Hepatocyte (in vitro differentiated cells): Measurements from ENCODE around the gene SPOCK3. TPM values are rescaled to one million over a fixed set of nuclear protein-coding genes. Genes with fewer than 3 reads are reported as not detected.
A peak's percentile ranks its signal among the peaks of the same experiment; 100 is the strongest.

ENCODE experiments used
- DNase-seq: peaks from one replicate; pipeline ENCODE4 v3.0.0-alpha.2; 2016; ENCODE audit warnings: low spot score
- H2AFZ ChIP-seq: fragments of 200-600 bp; sonication (generic); 2 replicates; pipeline ENCODE4 v1.6.0; 2016; ENCODE audit warnings: antibody characterized with exemption, mild to moderate bottlenecking
- H3K27ac ChIP-seq: fragments of 200-600 bp; sonication (generic); 2 replicates; pipeline ENCODE4 v1.5.1; 2016; ENCODE audit warnings: mild to moderate bottlenecking
- H3K27me3 ChIP-seq: fragments of 200-600 bp; sonication (generic); 2 replicates; pipeline ENCODE4 v1.6.1; 2016
- H3K36me3 ChIP-seq: fragments of 200-600 bp; sonication (generic); replicated peaks from 2 replicates; pipeline ENCODE4 v1.5.1; 2016; ENCODE audit warnings: low read depth; ENCODE audit not compliant: insufficient read depth
- H3K4me1 ChIP-seq: fragments of 200-600 bp; sonication (generic); 2 replicates; pipeline ENCODE4 v1.5.1; 2016; ENCODE audit warnings: mild to moderate bottlenecking, moderate library complexity; ENCODE audit not compliant: insufficient read depth
- H3K4me2 ChIP-seq: fragments of 200-600 bp; sonication (generic); 2 replicates; pipeline ENCODE4 v1.6.0; 2016
- H3K4me3 ChIP-seq: fragments of 200-600 bp; sonication (generic); 2 replicates; pipeline ENCODE4 v1.5.1; 2016; ENCODE audit warnings: mild to moderate bottlenecking
- H3K79me2 ChIP-seq: fragments of 200-600 bp; sonication (generic); 2 replicates; pipeline ENCODE4 v1.6.0; 2017; ENCODE audit warnings: mild to moderate bottlenecking
- H3K9me2 ChIP-seq: fragments of 200-600 bp; sonication (generic); replicated peaks from 2 replicates; pipeline ENCODE4 v1.6.0; 2017; ENCODE audit warnings: mild to moderate bottlenecking; ENCODE audit not compliant: insufficient read depth
- H3K9me3 ChIP-seq: fragments of 200-600 bp; sonication (generic); 2 replicates; pipeline ENCODE4 v1.5.1; 2016; ENCODE audit warnings: low read depth, mild to moderate bottlenecking
- H4K20me1 ChIP-seq: fragments of 200-600 bp; sonication (generic); 2 replicates; pipeline ENCODE4 v1.6.0; 2016; ENCODE audit warnings: mild to moderate bottlenecking; ENCODE audit not compliant: insufficient read depth, poor library complexity, severe bottlenecking
- CTCF ChIP-seq: fragments of 200-600 bp; sonication (generic); IDR thresholded peaks from 2 replicates; pipeline ENCODE4 v1.5.1; 2016; ENCODE audit warnings: antibody characterized with exemption, mild to moderate bottlenecking; ENCODE audit not compliant: poor library complexity
- EZH2 ChIP-seq: fragments of 200-600 bp; sonication (generic); IDR thresholded peaks from 2 replicates; pipeline ENCODE4 v1.6.1; 2016; ENCODE audit warnings: antibody characterized with exemption, mild to moderate bottlenecking, borderline replicate concordance
- EZH2phosphoT487 ChIP-seq: fragments of 200-600 bp; sonication (generic); IDR thresholded peaks from one replicate; pipeline ENCODE4 v1.6.1; 2018; ENCODE audit warnings: antibody characterized with exemption, mild to moderate bottlenecking, low read depth, moderate library complexity; ENCODE audit not compliant: unreplicated experiment, severe bottlenecking
- WGBS: methylation state at CpG from one replicate; pipeline ENCODE4 v1.1.6; 2016; ENCODE audit warnings: low lambda C conversion rate; ENCODE audit errors: missing lambda C conversion rate; 5-methylcytosine and 5-hydroxymethylcytosine counted together
- polyA plus RNA-seq: library from polyadenylated mRNA; unstranded; fragments of >200 nt; fragmentation: Nextera tagmentation; extraction: Ambion mirVana; gene quantifications from 2 replicates; pipeline ENCODE4 v1.2.1, GENCODE V29; 2016
- total RNA-seq: library from RNA; depleted of rRNA; stranded (reverse); fragments of >200 nt; gene quantifications from 2 replicates; pipeline ENCODE4 v1.2.3, GENCODE V29; 2014

The SPOCK3 gene
- total and polyA plus RNA-seq, 2 experiments from 2014 or later: 3.0 to 3.4 TPM

- Histone ChIP-seq H3K9me2 (no peaks in the 10 kb centered on the region), H2AFZ (no peak overlapping the region), H3K79me2 (no peaks in the 10 kb centered on the region), H3K4me2 (no peak overlapping the region), H3K4me1 (no peaks in the 10 kb centered on the region), H3K4me3 (no peak overlapping the region), H3K36me3 (no peaks in the 10 kb centered on the region), H3K27me3 (no peaks in the 10 kb centered on the region), H4K20me1 (no peaks in the 10 kb centered on the region), H3K27ac (no peak overlapping the region), H3K9me3 (no peaks in the 10 kb centered on the region)
- TF ChIP-seq EZH2phosphoT487: no peak
- TF ChIP-seq EZH2: no peak
- no peak for TF ChIP-seq CTCF
- no peak for DNase-seq
- WGBS: 66% methylated on average over 3 of the region's 3 CpGs
These were observed 410.4 kb downstream of the SPOCK3 start for GRCh38 chr4:166823848-166824247.

- no peaks in the 10 kb centered on the region for H3K27me3 ChIP-seq
- no peaks in the 10 kb centered on the region for H3K9me2 ChIP-seq
- H3K79me2 ChIP-seq: no peaks in the 10 kb centered on the region
- 35% methylated on average over 1 of the region's 1 CpG for WGBS
- DNase-seq: no peak
- no peak overlapping the region for H2AFZ ChIP-seq
- H4K20me1 ChIP-seq: no peaks in the 10 kb centered on the region
- no peak overlapping the region for H3K4me3 ChIP-seq
- H3K27ac ChIP-seq: no peak overlapping the region
- no peak for TF ChIP-seq CTCF
- TF ChIP-seq EZH2: no peak
- TF ChIP-seq EZH2phosphoT487: no peak
- H3K9me3 ChIP-seq: no peaks in the 10 kb centered on the region
- no peaks in the 10 kb centered on the region for H3K36me3 ChIP-seq
- no peak overlapping the region for H3K4me2 ChIP-seq
- H3K4me1 ChIP-seq: no peaks in the 10 kb centered on the region
These were observed 411.2 kb downstream of the SPOCK3 start for GRCh38 chr4:166823126-166823525.

GRCh38 chr4:166822386-166822785 is 411.9 kb downstream of the SPOCK3 start:
- no peak overlapping the region for H3K4me2 ChIP-seq
- TF ChIP-seq EZH2phosphoT487: no peak
- TF ChIP-seq CTCF: no peak
- no peak for TF ChIP-seq EZH2
- WGBS: 92% methylated on average over 4 of the region's 4 CpGs

GRCh38 chr4:166816890-166817289 is 417.4 kb downstream of the SPOCK3 start:
- Histone ChIP-seq H3K27ac (no peak overlapping the region), H2AFZ (no peak overlapping the region), H4K20me1 (no peaks in the 10 kb centered on the region), H3K27me3 (no peaks in the 10 kb centered on the region), H3K36me3 (no peaks in the 10 kb centered on the region), H3K4me3 (no peak overlapping the region), H3K79me2 (no peaks in the 10 kb centered on the region), H3K4me2 (no peak overlapping the region), H3K9me3 (no peaks in the 10 kb centered on the region), H3K4me1 (no peaks in the 10 kb centered on the region), H3K9me2 (no peaks in the 10 kb centered on the region)
- WGBS: 32% methylated on average over 3 of the region's 3 CpGs
- peak; percentile 69 for DNase-seq
- TF ChIP-seq EZH2phosphoT487 (no peak), EZH2 (no peak), CTCF (no peak)

More at GRCh38 chr4:166822386-166822785, 411.9 kb downstream of the SPOCK3 start:
- DNase-seq: no peak
- Histone ChIP-seq H3K4me3 (no peak overlapping the region), H3K27ac (no peak overlapping the region), H4K20me1 (no peaks in the 10 kb centered on the region), H2AFZ (no peak overlapping the region), H3K36me3 (no peaks in the 10 kb centered on the region), H3K79me2 (no peaks in the 10 kb centered on the region), H3K9me3 (no peaks in the 10 kb centered on the region), H3K9me2 (no peaks in the 10 kb centered on the region), H3K27me3 (no peaks in the 10 kb centered on the region), H3K4me1 (no peaks in the 10 kb centered on the region)
